SH-SY5Y (cell line): ENCODE data around the gene THSD4.

Experiments
- GATA2 ChIP-seq: IDR thresholded peaks from 2 replicates; pipeline ENCODE4 v1.6.1; 2011; ENCODE audit warnings: mild to moderate bottlenecking, low read depth, low read length
- GATA3 ChIP-seq: IDR thresholded peaks from 2 replicates; pipeline ENCODE4 v1.6.1; 2011; ENCODE audit warnings: low read depth, mild to moderate bottlenecking, low read length, moderate library complexity

DNA sequence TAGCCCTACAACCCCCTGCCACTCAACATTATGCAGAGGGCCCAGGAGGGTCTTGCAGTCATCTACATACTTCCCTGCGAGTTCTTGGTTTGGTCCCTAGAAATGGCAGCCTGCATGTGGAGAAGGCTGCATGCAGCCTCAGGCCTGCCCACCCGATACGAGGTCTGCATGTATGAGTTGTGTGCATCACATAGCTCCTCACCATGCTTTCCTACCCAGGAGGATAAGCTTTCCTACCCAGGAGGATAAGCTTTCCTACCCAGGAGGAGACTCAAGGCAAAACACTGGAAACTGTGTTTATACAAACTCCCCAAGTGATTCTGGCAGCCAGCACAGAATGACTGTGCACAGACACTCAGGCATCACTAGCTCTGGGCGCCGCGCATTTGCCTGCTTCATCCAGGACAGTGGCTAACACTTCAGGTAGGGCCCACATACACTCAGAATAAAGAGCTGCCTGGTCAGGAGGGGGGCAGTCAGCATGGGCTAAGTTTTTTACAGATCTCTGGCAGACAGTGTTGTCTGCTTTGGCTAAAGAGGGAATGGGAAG, 187.7 kb downstream of the THSD4 start:
- no peak for TF ChIP-seq GATA3
- no peak for TF ChIP-seq GATA2
